Measurements from ENCODE around the gene ACY1. TPM values are rescaled to one million over a fixed set of nuclear protein-coding genes. Genes with fewer than 3 reads are reported as not detected.

Gene ACY1
- total and polyA plus RNA-seq, 4 donors: 69.5 to 274 (median 238) TPM

GRCh38 chr3:52015438-52016228 is 32.3 kb downstream of the ACY1 start (continued):
- TF ChIP-seq CTCF (IDR thresholded peaks at IDR 0.05; ENCODE audit: low read depth, low read length, missing input control): no peak

- Histone ChIP-seq H3K27me3 (ENCODE audit: control insufficient read depth in 4 of 4, insufficient read depth in 4 of 4, low read length in 3 of 4) (no peaks in the 10 kb centered on the region), H3K9me3 (ENCODE audit: control insufficient read depth in 4 of 4, low read length in 3 of 4) (no peaks in the 10 kb centered on the region), H3K27ac (ENCODE audit: low read depth in 1 of 2, low read length in 2 of 2) (no peak overlapping the region), H3K4me3 (ENCODE audit: low read depth in 1 of 3, low read length in 3 of 3) (no peak overlapping the region), H3K4me1 (ENCODE audit: control insufficient read depth in 4 of 4, insufficient read depth in 4 of 4, low read length in 3 of 4) (peaks cover 0 to 3% (median 0%) of the 10 kb centered on the region in 4 donors), H3K36me3 (ENCODE audit: control insufficient read depth in 4 of 4, insufficient read depth in 3 of 4, low read depth in 1 of 4, low read length in 3 of 4) (no peaks in the 10 kb centered on the region), H3K9ac (ENCODE audit: low read depth in 1 of 2, low read length in 2 of 2) (no peak overlapping the region)
- 83% methylated on average over 11 of the region's 11 CpGs for WGBS
- TF ChIP-seq JUND (IDR thresholded peaks at IDR 0.05): no peak
- TF ChIP-seq CTCF (IDR thresholded peaks at IDR 0.05; ENCODE audit: low read depth, low read length, missing input control): no peak
- no peak for TF ChIP-seq FOXA2 (IDR thresholded peaks at IDR 0.05)
- no peak for TF ChIP-seq REST (IDR thresholded peaks at IDR 0.05)
- TF ChIP-seq ATF3 (IDR thresholded peaks at IDR 0.05): no peak
- no peak for TF ChIP-seq TAF1 (conservative IDR thresholded peaks at IDR 0.05)
- TF ChIP-seq RAD21 (IDR thresholded peaks at IDR 0.05): no peak
- TF ChIP-seq RXRA (IDR thresholded peaks at IDR 0.05): no peak
- no peak for TF ChIP-seq SP1 (IDR thresholded peaks at IDR 0.05)
- no peak for TF ChIP-seq MAX (IDR thresholded peaks at IDR 0.05)
- TF ChIP-seq YY1 (IDR thresholded peaks at IDR 0.05): no peak
- no peak for TF ChIP-seq FOXA1 (IDR thresholded peaks at IDR 0.05)
- DNase-seq (ENCODE audit: low spot score): no peak
These were observed 34.3 kb downstream of the ACY1 start for GRCh38 chr3:52017586-52017985.
